Bronchial epithelial cell (primary cell): Measurements from ENCODE around the gene D2HGDH. TPM values are rescaled to one million over a fixed set of nuclear protein-coding genes. Genes with fewer than 3 reads are reported as not detected.
"Not testable (repeated sequence)": the region's sequence is repeated elsewhere in the genome, so short reads cannot be mapped to it uniquely, and the experiment has no call there.

ENCODE experiments used
- DNase-seq: peaks from one replicate; pipeline ENCODE4 v3.0.0-alpha.2; 2010; ENCODE audit warnings: low read depth
- FAIRE-seq: peaks from 2 replicates; lab custom pipeline; 2011; peaks lifted over from hg19 to GRCh38; lab: Jason Lieb, UNC
- H3K27me3 ChIP-seq: 2 replicates; pipeline ENCODE4 v1.5.1; 2011; ENCODE audit warnings: low read length; ENCODE audit not compliant: control insufficient read depth, insufficient read depth
- H3K36me3 ChIP-seq: 2 replicates; pipeline ENCODE4 v1.5.1; 2011; ENCODE audit warnings: low read length; ENCODE audit not compliant: control insufficient read depth, insufficient read depth
- H3K4me3 ChIP-seq: 2 replicates; pipeline ENCODE4 v1.5.1; 2011; ENCODE audit warnings: mild to moderate bottlenecking, low read depth, low read length, control low read depth
- total RNA-seq: library from RNA; depleted of rRNA; stranded (reverse); fragments of >200 nt; gene quantifications from 2 replicates; pipeline ENCODE4 v1.2.1, GENCODE V29; 2014
- TF ChIP-seq, protein P1 (sequence below): IDR thresholded peaks from 2 replicates; pipeline ENCODE4 v1.5.1; 2011; ENCODE audit warnings: mild to moderate bottlenecking, moderate library complexity, low read length, control low read depth, inconsistent platforms; ENCODE audit not compliant: insufficient read depth, severe bottlenecking

D2HGDH gene
- total RNA-seq, 1 donor from 2014 or later, result 10.3 TPM

DNA sequence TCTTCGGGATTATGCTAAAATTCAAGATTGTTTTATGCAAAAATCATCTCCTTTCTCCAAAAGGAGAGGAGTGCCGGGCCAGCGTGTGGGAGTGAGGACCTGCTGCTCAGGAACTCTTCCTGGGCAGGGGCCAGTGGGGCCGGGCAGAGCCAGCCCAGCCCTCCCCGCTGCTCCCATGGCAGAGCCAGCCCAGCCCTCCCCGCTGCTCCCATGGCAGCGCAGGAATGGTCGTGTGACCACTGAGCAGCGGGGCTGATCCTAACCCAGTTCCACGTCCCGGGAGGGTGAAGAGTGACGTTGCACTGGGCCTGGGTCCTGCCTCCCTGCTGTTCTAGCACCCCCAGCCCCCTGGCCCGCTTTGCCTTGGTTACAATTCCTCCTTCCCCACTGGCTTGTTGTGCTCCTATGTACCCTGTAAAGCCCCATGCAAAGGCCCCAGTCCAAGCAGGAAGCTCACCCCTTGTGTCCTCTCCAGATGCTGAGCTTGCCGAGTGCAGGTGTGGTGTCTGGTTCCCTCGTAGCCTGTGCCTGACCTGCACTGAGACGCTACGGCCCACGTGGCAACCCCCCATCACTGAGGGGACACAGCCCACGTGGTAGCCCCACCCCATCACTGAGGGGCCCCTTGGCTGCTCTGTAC is 63.1 kb downstream of the D2HGDH start:
- DNase-seq (no peak), FAIRE-seq (no peak)
- Histone ChIP-seq H3K36me3 (no peaks in the 10 kb centered on the region), H3K27me3 (no peaks in the 10 kb centered on the region), H3K4me3 (no peak overlapping the region)
- TF ChIP-seq, protein P1, sequence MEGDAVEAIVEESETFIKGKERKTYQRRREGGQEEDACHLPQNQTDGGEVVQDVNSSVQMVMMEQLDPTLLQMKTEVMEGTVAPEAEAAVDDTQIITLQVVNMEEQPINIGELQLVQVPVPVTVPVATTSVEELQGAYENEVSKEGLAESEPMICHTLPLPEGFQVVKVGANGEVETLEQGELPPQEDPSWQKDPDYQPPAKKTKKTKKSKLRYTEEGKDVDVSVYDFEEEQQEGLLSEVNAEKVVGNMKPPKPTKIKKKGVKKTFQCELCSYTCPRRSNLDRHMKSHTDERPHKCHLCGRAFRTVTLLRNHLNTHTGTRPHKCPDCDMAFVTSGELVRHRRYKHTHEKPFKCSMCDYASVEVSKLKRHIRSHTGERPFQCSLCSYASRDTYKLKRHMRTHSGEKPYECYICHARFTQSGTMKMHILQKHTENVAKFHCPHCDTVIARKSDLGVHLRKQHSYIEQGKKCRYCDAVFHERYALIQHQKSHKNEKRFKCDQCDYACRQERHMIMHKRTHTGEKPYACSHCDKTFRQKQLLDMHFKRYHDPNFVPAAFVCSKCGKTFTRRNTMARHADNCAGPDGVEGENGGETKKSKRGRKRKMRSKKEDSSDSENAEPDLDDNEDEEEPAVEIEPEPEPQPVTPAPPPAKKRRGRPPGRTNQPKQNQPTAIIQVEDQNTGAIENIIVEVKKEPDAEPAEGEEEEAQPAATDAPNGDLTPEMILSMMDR, result no peak

- H3K36me3 ChIP-seq, result no peaks in the 10 kb centered on the region
- no peak overlapping the region for H3K4me3 ChIP-seq
- H3K27me3 ChIP-seq, result no peaks in the 10 kb centered on the region
- FAIRE-seq (no peak), DNase-seq (no peak)
- TF ChIP-seq, protein P1, result no peak
These were observed 63.7 kb downstream of the D2HGDH start for GRCh38 chr2:241798081-241798630.

- TF ChIP-seq, protein P1, result no peak
- Histone ChIP-seq H3K36me3 (no peaks in the 10 kb centered on the region), H3K27me3 (no peaks in the 10 kb centered on the region), H3K4me3 (no peak overlapping the region)
- FAIRE-seq, result no peak
- no peak for DNase-seq
These were observed 64.4 kb downstream of the D2HGDH start for GRCh38 chr2:241798631-241799521.

GRCh38 chr2:241799522-241800197 is 65.2 kb downstream of the D2HGDH start:
- no peak for FAIRE-seq

DNA sequence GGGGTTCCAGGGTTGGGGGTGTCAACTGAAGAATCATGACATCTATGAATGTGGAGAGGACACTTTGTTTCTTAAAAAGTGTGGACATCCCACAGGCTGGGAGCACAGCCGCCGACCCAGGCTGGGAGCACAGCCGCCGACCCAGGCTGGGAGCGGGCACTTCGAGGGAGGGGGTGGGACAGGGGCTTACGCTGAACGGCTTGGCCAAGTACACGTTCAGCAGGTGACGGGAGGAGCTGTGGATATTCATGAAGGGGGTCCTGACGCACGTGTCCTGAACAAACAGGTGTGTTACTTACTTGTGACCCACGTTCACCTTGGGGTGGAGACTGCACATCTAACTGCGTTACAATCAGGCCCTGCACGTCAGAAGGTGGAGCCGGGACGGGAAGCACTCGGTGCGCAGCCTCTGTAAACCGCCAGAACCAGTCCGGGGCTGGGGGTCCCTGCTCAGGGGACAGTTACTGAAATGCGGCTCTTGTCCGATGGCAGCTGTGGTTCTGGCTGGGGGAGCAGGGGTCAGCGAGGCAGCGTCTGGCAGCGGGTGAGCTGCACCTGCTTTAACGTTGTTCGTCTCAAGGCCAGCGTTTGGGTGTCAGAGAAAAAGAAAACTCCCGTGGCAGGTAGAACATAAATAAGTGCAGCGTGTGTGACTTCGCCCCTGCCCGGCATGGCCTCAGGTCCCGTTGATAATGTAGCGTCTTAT is 65.9 kb downstream of the D2HGDH start:
- H3K27me3 ChIP-seq, DNase-seq, H3K36me3 ChIP-seq, H3K4me3 ChIP-seq: not testable (repeated sequence)
- peak; percentile 88 for FAIRE-seq

More at GRCh38 chr2:241799522-241800197, 65.2 kb downstream of the D2HGDH start:
- H3K4me3 ChIP-seq, result no peak overlapping the region
- peaks cover 7% of the 10 kb centered on the region for H3K27me3 ChIP-seq
- no peaks in the 10 kb centered on the region for H3K36me3 ChIP-seq
- DNase-seq, result no peak
- TF ChIP-seq, protein P1, result no peak
